ENCODE data around the gene DPYD.

The DPYD gene

GRCh38 chr1:97934491-97934890 is 13.7 kb upstream of the DPYD start:
- no peak for DNase-seq (ENCODE audit: extremely low spot score)
- CTCF ChIA-PET = no interaction called here
- TF ChIP-seq ELF4 (IDR thresholded peaks at IDR 0.05) (no peak), FOXK2 (IDR thresholded peaks at IDR 0.05) (no peak), ZNF384 (IDR thresholded peaks at IDR 0.05) (no peak), SUZ12 (IDR thresholded peaks at IDR 0.05) (no peak), L3MBTL2 (conservative IDR thresholded peaks at IDR 0.05) (no peak), CTBP1 (IDR thresholded peaks at IDR 0.05; ENCODE audit: borderline replicate concordance) (no peak), LEF1 (IDR thresholded peaks at IDR 0.05; ENCODE audit: borderline replicate concordance) (no peak), SP1 (IDR thresholded peaks at IDR 0.05) (no peak), TARDBP (IDR thresholded peaks at IDR 0.05) (no peak), FOXA1 (IDR thresholded peaks at IDR 0.05) (no peak), HDGF (IDR thresholded peaks at IDR 0.05; ENCODE audit: borderline replicate concordance) (no peak), BHLHE40 (IDR thresholded peaks at IDR 0.05; ENCODE audit: borderline replicate concordance) (no peak), NFRKB (IDR thresholded peaks at IDR 0.05) (no peak), ARNT (IDR thresholded peaks at IDR 0.05) (no peak), FOXM1 (IDR thresholded peaks at IDR 0.05; ENCODE audit: borderline replicate concordance) (no peak)
- TF ChIP-seq, protein P1, sequence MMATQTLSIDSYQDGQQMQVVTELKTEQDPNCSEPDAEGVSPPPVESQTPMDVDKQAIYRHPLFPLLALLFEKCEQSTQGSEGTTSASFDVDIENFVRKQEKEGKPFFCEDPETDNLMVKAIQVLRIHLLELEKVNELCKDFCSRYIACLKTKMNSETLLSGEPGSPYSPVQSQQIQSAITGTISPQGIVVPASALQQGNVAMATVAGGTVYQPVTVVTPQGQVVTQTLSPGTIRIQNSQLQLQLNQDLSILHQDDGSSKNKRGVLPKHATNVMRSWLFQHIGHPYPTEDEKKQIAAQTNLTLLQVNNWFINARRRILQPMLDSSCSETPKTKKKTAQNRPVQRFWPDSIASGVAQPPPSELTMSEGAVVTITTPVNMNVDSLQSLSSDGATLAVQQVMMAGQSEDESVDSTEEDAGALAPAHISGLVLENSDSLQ (IDR thresholded peaks at IDR 0.05) = no peak
- POLR2A ChIA-PET = no interaction called here

DNA sequence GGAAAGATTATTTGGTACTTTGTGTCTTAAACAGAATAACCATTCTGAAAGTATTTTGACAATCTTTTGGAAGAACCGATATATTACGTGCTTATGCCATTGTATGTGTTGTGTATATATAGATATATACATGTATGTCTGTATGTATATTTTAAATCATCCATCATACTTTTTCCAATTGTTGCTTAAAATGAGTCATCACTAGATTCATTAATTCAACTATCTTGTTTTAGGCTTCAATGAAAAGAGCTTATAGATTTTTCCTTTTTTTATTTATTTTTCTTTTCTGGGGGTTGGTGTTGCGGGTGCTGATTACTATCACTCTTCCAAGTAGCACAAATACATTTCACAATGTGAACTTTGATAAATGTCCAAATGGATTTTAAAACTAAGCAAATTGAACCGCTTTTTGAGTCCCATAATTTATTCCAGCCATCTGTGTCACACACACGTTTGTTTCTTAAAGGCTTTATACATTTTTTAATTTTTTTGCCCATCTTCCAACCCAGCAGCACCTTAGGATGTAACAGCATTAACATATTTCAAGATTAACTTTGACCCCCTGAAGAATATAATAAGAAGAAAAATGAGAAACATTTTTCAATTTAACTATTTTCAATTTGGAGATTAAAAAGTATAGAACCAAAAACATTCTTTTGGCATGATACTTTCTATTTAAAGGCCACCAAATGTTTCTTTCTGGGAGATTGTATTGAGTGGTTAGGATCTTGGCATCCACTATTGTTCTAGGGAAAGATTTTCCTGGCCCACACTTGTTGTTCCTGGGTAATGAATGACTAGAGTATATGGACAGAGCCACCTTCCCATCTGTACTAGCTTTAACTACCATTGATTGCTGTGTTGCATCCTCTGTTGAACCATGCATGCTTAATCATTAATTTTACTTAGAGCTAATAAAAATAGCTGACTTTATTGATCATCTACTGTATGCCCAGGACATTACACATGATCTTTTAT is 9.3 kb upstream of the DPYD start:
- CTCF ChIA-PET = no interaction called here
- TF ChIP-seq NFRKB (IDR thresholded peaks at IDR 0.05) (no peak), FOXA1 (IDR thresholded peaks at IDR 0.05) (no peak), ZNF384 (IDR thresholded peaks at IDR 0.05) (no peak), FOXK2 (IDR thresholded peaks at IDR 0.05) (no peak), L3MBTL2 (conservative IDR thresholded peaks at IDR 0.05) (no peak), LEF1 (IDR thresholded peaks at IDR 0.05; ENCODE audit: borderline replicate concordance) (no peak), ARNT (IDR thresholded peaks at IDR 0.05) (no peak), TARDBP (IDR thresholded peaks at IDR 0.05) (no peak), SP1 (IDR thresholded peaks at IDR 0.05) (no peak), FOXM1 (IDR thresholded peaks at IDR 0.05; ENCODE audit: borderline replicate concordance) (no peak), CTBP1 (IDR thresholded peaks at IDR 0.05; ENCODE audit: borderline replicate concordance) (no peak), ELF4 (IDR thresholded peaks at IDR 0.05) (no peak), SUZ12 (IDR thresholded peaks at IDR 0.05) (no peak), HDGF (IDR thresholded peaks at IDR 0.05; ENCODE audit: borderline replicate concordance) (no peak), BHLHE40 (IDR thresholded peaks at IDR 0.05; ENCODE audit: borderline replicate concordance) (no peak)
- TF ChIP-seq, protein P1 (IDR thresholded peaks at IDR 0.05) = no peak
- POLR2A ChIA-PET = no interaction called here
- DNase-seq (ENCODE audit: extremely low spot score) = no peak

DNA sequence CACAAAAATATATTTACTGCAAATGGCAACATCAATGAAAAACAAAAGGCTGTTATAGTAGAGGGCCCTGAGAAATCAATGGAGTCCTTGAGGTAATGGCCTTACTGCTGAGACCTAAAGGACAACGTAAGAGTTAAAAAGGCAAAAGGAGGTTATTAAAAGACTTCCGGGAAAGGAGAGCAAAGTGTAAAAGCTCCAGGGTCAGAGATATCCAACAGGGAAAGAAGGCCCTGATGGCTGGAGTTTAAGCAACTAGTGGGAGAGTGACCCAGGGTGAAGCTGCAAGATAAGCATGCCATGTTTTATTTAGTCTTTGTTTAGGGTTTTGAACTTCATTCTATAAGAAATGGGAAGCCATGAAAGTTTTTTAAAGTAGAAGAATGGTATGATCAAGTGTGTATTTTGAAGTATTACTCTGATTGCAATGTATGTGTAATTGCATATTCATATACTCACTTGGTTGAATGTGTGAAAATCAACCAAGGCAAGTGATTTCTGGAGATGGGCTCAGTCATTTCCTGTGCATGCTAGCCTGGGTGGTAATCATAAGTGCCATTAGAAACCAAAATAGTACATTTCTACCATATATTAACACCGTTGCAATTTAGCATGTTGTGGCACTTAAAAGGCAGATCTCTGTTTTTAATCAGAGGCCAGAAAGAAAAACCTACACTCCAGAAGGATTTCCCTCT is 5.3 kb upstream of the DPYD start:
- ChIA-PET POLR2A (no interaction called here), CTCF (no interaction called here)
- DNase-seq (ENCODE audit: extremely low spot score) = no peak
- TF ChIP-seq HDGF (IDR thresholded peaks at IDR 0.05; ENCODE audit: borderline replicate concordance) (no peak), FOXA1 (IDR thresholded peaks at IDR 0.05) (no peak), LEF1 (IDR thresholded peaks at IDR 0.05; ENCODE audit: borderline replicate concordance) (no peak), ELF4 (IDR thresholded peaks at IDR 0.05) (no peak), ARNT (IDR thresholded peaks at IDR 0.05) (no peak), FOXM1 (IDR thresholded peaks at IDR 0.05; ENCODE audit: borderline replicate concordance) (no peak), SUZ12 (IDR thresholded peaks at IDR 0.05) (no peak), SP1 (IDR thresholded peaks at IDR 0.05) (no peak), ZNF384 (IDR thresholded peaks at IDR 0.05) (no peak), BHLHE40 (IDR thresholded peaks at IDR 0.05; ENCODE audit: borderline replicate concordance) (no peak)
- TF ChIP-seq, protein P1 (IDR thresholded peaks at IDR 0.05) = no peak

DNA sequence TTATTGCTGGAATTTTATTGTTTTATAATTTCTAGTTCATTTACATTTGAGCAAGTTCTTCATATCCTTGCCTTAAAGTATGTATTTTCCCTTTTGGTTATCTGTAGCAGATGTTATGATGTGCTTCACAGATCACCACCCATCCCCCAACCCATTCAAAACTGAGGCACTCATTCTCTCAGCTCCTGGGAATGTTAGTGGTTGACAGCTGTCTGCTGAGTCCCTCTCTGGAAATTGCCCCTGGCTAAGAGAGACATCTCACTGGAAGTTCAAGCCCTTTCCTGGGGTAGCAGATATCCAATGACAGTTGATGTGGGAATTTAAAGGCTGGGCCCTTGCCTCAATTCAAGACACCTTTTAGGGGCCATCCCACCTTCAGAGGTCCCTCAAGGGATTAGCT is 4.3 kb upstream of the DPYD start:
- ChIA-PET CTCF (no interaction called here), POLR2A (no interaction called here)
- no peak for DNase-seq (ENCODE audit: extremely low spot score)
- no peak for TF ChIP-seq NFRKB (IDR thresholded peaks at IDR 0.05)
- no peak for TF ChIP-seq SUZ12 (IDR thresholded peaks at IDR 0.05)
- no peak for TF ChIP-seq CTBP1 (IDR thresholded peaks at IDR 0.05; ENCODE audit: borderline replicate concordance)
- no peak for TF ChIP-seq SP1 (IDR thresholded peaks at IDR 0.05)
- TF ChIP-seq FOXK2 (IDR thresholded peaks at IDR 0.05) = no peak

DNA sequence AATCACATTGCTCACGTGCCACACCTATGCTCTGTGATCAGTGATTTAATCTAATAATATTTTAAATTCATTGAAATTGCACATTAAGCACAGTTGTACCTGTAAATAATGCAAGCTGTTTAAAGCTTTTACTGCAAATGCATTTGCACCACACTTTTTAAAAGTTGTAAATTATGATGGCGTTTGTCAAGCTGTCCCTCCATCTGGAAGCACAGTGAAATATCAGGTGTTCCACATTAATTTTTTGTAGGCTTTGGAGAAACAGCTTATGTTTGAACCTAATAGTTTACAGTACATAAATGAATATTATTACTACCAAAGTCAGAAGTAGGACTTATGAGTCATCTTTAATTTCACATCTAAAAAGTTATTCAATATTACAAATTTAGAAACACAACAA is 3.0 kb upstream of the DPYD start:
- ChIA-PET POLR2A (no interaction called here), CTCF (no interaction called here)
- DNase-seq (ENCODE audit: extremely low spot score) = no peak
- TF ChIP-seq CTBP1 (IDR thresholded peaks at IDR 0.05; ENCODE audit: borderline replicate concordance) (no peak), HDGF (IDR thresholded peaks at IDR 0.05; ENCODE audit: borderline replicate concordance) (no peak), FOXA1 (IDR thresholded peaks at IDR 0.05) (no peak)

Data from HEK293T (cell line).